Activated CD8-positive, alpha-beta memory T cell treated with anti-CD3 and anti-CD28 coated beads for 24 hours (primary cell): ENCODE results near the gene HEY2.

Experiments used
- DNase-seq: peaks from one replicate; pipeline ENCODE4 v3.0.0-alpha.2; 2020

Gene HEY2

DNA sequence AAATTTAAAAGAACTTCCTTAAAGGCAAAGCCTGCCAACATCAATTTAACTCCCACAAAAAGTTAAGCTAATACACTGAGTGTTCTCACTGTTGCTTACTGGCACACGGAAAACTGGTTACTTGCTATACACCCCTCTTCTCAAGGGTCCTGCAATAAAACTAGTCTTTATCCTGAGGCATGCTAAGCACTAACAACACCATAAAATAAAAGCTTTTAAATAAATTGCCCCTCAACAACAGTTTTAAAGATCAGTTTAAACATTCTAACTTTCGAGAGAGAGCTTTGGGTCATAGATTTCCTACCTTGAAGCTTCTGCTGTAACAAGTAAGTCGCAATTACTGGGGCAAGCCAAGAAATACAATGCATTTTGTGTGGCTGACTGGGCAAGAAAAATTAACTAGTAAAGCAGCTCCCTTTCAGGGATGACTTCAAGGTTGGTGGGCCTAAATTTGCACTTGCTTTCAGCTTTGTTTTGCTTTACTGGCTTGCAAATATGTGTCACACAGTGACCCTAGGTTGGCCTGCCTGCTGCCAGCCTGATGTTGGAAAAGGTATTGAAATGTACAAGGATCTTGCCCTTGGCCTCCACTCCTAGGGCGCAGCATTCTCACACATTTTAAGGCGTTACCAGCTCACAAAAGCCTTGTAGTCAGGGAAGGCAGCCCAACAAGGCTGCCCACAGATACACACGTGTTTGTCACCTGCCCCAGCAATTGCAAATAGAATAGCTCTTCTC lies 4.0 kb upstream of the HEY2 start:
- no peak for DNase-seq

- DNase-seq, result no peak
Observed at GRCh38 chr6:125746019-125746414, 3.4 kb upstream of the HEY2 start.

DNA sequence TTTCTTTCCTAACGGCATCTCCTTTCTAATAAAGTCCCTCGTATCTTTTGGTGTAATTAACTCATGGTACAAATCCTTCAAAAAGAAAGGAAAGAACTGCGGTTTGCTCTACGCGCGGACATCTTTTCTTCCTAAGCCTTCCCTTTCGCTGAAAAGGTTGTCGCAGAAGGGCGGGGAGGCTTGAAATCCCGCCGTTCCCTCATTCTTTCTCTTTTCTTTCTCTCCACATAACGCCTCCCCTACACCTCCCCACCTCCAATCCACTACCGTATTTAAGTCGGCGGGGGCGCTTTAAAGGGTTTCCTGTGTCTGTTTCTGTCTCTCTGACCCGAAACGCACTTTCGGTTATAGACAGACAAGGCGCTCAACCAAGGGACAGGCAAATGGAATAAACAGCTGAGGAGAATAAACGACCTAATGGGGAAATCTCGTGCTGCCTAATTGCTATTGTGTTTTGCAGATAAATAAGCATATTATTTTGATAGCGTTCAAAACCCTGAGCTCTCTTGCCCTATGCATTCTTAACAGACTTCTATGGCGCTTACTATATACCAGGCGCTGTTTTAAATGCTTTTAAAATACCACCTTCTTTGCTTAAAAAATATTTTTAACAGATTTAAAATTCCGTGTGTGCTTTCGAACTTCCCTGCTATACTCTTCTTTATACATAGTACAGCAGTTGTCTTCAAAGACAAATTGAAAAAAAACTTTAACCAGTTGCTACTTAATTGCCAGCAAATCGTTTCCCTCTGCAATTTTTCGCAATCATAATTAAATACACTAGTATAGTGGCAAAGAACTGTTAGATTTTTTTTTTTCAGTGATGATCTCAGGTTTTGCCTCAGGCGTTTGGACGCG lies 2.5 kb upstream of the HEY2 start:
- DNase-seq, result peak; percentile 78

DNA sequence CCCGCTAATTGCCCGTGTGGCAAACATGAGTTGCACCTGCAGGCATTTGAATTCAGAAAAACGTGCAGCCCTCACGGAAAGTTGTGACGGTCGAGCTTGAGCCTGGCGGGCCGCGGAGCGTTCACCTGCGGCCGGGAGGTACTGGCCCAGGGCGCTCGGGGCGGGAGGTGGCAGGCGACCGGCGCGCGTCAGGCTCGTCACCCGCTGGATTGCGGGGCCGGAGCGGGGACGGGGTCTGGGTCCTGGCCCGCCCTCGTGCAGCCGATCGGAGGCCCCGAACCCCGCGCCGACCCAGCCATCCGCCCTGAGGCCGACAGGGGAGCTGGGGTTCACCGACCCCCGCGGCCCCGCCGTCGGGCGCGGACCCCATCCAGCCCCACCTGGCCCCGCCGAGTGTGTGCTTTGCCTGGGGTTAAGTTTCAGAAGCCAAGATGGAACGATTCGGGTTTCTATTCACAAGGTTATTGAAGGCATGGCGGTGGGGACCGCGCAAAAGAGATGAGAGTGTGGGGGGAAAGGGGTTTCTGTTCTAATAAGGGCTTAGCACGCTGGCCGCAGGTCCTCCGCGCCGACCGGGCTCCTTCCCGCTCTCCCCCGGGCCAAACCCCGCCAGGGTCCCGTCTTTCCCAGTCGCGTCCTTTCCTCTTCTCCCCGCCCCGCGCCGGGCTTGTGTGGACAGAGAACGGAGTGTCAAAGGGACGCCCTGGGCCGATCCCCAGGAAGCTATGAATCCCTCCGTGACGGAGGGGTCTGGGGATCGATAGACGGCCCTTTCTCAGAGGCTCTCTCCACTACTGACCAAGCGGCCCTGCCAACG lies 1.6 kb upstream of the HEY2 start:
- DNase-seq, result peak; percentile 70

DNA sequence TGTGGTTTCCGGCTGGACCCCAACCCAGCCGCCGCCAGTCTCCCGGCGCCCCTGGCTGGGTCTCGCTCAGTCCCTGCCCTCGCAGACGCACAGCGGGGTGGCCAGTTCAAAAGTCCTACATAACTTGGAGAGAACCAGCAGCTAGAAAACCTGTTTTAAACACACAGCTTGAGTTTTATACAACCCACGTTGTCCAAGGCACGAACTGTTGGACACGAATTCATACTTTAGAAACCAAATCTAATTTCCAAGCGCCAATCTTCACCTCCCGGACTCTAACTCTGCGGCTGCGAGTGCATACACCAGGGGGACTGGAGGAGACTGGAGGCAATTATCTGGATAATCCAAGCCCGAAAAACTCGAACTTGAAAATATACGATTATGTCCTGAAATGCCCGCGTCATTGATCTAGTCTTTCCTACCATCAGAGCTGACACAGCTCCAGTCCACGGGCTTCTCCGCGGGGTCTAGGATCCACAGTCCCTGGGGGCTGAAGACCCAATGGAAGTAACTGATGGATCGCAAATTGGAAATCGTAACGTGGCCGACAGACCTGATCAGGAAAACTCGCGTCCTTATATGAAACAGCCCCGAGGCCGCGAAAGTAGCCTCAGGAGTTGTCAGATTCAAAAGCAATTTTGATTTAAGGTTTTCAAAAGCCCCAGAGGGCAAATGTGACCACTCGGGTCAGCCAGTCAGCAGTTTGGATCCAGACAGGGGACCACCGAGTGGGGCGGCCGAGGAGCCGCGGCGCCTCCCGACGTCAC lies 843 bp upstream of the HEY2 start:
- DNase-seq, result peak; percentile 64

GRCh38 chr6:125749865-125750691 lies 646 bp downstream of the HEY2 start:
- DNase-seq, result no peak

DNA sequence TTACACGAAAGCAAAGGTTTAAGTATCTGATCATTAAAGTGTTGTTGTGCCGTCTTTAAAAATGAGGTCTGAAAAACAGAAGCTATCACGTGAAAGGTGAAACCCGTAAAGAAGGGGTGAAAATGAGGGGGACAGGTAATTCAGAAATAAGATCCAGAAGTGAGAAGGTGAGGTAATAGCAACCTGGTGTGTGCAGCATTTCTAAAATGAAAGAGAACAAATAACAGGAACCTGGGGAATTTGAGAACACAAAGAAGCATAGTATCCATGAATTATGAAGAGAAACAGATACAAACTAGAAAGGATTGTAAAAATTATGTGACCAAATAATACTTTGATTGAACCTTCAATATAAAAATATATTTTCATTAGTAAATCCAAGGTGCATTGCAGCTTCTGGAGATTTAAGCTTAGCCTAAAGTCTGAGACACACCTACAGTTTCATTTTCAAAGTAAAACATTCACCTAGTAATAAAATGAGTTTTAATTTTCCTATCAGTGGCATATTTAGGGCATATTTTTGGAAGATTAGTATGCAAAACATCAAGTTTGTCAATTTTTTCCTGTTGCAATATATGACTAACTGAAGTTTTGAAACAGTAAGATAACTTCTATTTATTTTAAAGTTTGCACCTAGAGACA lies 1.4 kb downstream of the HEY2 start:
- DNase-seq, result no peak

GRCh38 chr6:125751334-125751916 lies 2.0 kb downstream of the HEY2 start:
- DNase-seq, result no peak

DNA sequence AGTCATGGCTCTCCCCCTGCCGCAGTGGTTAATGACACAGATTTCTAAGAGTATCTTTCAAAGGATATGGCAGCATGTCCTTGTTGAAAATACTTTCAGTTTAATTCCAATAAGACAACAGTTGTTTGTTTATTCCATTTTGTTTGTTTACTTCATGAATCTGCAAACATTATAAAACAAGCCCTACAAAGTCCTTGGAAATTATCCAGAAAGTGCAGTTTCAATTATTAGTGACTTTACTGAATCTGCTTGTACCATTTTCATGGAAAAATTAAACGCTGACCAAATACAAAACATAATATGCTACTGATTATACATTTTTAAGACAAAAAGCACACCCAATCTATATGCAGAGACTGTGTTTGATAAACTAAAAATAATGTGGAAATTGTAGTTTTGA lies 3.3 kb downstream of the HEY2 start:
- no peak for DNase-seq

DNA sequence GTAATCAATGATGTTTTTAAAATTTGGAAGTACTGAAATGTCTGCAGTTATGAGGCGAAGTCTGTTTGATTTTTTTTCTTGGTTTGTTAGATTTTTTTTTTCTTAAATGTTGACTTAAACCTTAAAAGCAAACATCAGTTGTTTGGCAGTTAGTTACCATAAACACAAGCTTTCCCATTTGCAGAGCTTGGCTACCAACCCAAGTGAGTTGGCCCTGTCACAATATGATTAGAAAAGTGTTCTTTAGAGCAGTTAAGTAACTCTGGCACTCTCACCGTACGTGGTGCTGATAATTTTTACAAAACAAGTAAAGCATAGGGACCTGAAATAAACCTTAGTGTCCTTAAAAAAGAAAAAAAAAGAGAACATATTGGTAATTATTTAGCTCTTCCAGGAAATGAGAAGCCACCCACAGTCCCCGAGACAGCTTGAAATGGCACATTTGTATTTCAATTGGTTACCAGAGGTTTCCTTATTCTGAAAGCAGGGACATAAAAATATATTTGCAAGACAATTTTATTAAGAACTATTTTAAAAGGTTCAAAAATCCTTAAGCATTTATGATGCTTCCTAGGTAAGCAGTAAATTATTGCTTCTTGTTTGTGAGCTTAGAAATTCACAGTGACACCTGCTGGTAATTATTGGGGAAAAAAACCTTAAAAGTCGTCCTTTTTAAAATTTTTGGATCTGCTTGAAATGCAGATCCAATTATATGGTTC lies 3.9 kb downstream of the HEY2 start:
- DNase-seq, result no peak

- no peak for DNase-seq
Observed at GRCh38 chr6:125753937-125754259, 4.5 kb downstream of the HEY2 start.

DNA sequence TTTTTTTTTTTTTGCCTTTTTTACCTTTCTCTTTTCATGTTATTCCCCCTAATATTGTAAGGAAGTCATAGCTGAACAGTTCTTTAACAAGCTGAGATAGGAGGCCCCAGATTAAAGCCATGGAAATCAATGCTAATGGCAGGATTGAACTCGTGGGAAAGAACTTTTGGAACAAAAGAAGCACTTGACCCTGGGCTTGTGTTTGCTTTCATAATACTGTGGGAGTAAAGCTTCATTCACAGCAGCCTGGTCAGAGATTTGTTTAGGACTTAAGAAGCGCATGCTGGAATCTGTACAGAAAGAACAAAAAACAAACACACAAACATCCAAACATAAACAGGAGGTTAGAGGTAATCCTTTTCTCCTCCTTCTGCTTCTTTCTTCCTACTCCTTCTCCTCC lies 5.1 kb downstream of the HEY2 start:
- no peak for DNase-seq

- DNase-seq, result no peak
Observed at GRCh38 chr6:125759184-125759902, 9.9 kb downstream of the HEY2 start.

GRCh38 chr6:125759959-125760457 lies 10.6 kb downstream of the HEY2 start:
- DNase-seq, result no peak

DNA sequence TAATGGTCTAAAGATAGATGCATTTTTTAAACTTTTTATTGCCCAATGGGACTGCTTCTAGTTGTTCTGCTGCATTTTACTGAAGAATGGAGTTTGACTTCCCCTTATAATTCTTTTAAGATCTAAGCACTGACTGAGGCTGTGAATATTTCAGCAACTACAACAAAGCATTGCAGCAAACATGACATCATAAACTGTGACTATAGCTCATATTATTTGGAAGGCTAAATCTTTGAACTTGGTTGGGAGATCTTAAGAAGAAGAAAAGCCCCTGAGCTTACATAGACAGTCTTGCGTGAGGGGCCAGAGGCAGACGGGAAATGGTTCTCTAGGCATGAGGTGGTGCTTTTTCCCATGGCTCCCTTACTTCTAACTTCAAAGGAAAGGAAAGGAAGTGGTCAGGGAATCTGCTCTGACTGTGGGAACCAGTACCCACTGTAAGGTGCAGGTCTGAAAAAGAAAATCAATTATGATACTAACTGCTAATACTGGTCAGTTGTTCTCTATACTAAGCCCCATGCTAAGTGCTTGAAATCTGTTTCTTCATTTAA lies 14.8 kb downstream of the HEY2 start:
- no peak for DNase-seq

DNA sequence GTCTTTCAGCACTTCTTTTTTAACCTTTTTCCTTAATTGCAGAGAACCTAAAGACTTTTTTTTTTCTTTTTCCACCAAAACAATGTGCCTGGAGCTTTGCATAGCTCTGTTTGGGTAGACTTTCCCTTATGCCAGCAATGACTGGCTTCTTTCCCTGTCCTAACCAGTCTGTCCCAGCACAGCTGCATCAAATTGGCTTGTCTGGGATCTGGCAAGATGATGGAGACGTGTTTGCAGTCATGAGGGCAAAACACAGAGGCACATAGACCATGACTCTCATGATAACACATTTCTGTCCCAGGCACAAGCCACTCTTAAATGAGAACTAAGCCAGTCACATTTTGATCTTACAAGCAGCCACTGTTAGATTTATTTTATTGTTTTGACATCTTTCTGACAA lies 16.5 kb downstream of the HEY2 start:
- DNase-seq, result no peak

DNA sequence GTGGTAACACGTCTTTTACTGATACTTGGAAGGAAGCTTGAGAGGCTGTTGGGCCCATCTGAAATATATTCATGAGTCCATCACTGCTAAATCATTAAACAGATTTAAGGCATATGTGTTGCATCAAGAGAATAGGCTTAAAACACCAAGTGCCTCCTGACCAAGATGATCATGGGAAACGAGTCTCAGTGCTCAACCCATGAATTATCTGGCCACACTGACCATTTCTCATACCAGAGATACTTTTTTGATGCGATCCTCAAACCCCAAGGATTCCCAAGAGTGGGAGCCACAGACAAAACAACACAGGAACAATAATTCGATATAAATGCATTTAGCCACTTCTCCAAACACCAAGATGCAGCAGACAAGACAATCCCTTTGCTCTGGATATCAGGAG lies 17.2 kb downstream of the HEY2 start:
- DNase-seq, result no peak

DNA sequence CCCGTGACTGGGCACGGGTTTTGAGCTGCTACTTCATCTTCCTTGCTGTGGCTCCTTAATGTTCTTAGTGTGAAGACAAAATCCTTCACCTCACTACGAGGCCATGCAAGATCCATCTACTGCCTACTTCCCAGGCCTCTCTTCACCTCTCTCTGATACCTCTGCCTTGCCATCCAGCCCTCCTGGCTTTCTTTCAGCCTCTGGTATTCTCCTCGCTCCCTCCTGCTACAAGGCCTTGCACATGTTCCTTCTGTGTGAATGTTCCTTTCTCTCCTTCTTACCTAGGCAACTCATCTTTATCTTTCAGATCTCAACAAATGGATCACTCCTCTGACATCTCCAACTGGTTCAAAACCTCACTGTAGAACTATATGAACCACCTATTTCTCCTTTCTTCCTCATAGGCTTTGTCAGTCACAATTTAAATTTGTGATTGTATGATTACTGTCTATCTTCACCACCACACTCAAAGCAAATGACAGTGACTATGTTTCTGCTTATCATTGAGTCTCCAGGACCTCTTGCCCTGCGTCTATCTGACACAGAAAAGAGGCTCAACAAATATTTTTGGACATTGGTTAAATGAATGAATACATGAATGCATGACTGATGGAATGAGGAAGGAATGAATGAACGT lies 19.8 kb downstream of the HEY2 start:
- no peak for DNase-seq
